DOHH2 (cell line): ENCODE data around the gene SAMHD1.

Source experiments
- H3F3A ChIP-seq: fragments of 200-600 bp; sonication (generic), shearing (Covaris generic); 2 replicates; pipeline ENCODE4 v1.6.0; 2016; ENCODE audit warnings: antibody characterized with exemption, mild to moderate bottlenecking; ENCODE audit not compliant: control insufficient read depth, insufficient read depth
- H3K27ac ChIP-seq: fragments of 200-600 bp; sonication (generic); 2 replicates; pipeline ENCODE4 v1.5.1; 2014; ENCODE audit warnings: low read depth, mild to moderate bottlenecking, low read length, moderate library complexity
- H3K27me3 ChIP-seq: fragments of 200-600 bp; sonication (generic); 2 replicates; pipeline ENCODE4 v1.6.1; 2014; ENCODE audit warnings: mild to moderate bottlenecking, low read length, mixed read lengths; ENCODE audit not compliant: control insufficient read depth
- H3K36me3 ChIP-seq: fragments of 200-600 bp; sonication (generic); 2 replicates; pipeline ENCODE4 v1.6.1; 2014; ENCODE audit warnings: mild to moderate bottlenecking, low read length, moderate library complexity, mixed read lengths; ENCODE audit not compliant: control insufficient read depth
- H3K4me1 ChIP-seq: fragments of 200-600 bp; sonication (generic); 2 replicates; pipeline ENCODE4 v1.6.1; 2014; ENCODE audit warnings: mild to moderate bottlenecking, low read length, mixed read lengths; ENCODE audit not compliant: control insufficient read depth
- H3K4me2 ChIP-seq: fragments of 200-600 bp; sonication (generic); 2 replicates; pipeline ENCODE4 v1.6.0; 2014; ENCODE audit warnings: mild to moderate bottlenecking, low read length, moderate library complexity
- H3K4me3 ChIP-seq: fragments of 200-600 bp; sonication (generic); 2 replicates; pipeline ENCODE4 v1.5.1; 2014; ENCODE audit warnings: mild to moderate bottlenecking, low read length, mixed read lengths
- H3K79me2 ChIP-seq: fragments of 200-600 bp; sonication (generic); 2 replicates; pipeline ENCODE4 v1.6.1; 2014; ENCODE audit warnings: mild to moderate bottlenecking, low read length, mixed read lengths; ENCODE audit not compliant: control insufficient read depth
- H3K9me2 ChIP-seq: fragments of 200-600 bp; sonication (generic); replicated peaks from 2 replicates; pipeline ENCODE4 v1.6.1; 2014; ENCODE audit warnings: mild to moderate bottlenecking, low read length, mixed read lengths; ENCODE audit not compliant: control insufficient read depth
- H3K9me3 ChIP-seq: fragments of 200-600 bp; sonication (generic); 2 replicates; pipeline ENCODE4 v1.6.1; 2014; ENCODE audit warnings: antibody characterized with exemption, low read length, mixed read lengths; ENCODE audit not compliant: control insufficient read depth, insufficient read depth
- H4K20me1 ChIP-seq: fragments of 200-600 bp; sonication (generic); 2 replicates; pipeline ENCODE4 v1.6.0; 2014; ENCODE audit warnings: low read depth, mild to moderate bottlenecking, antibody characterized with exemption, low read length, moderate library complexity; ENCODE audit not compliant: control insufficient read depth, insufficient read depth
- CTCF ChIP-seq: fragments of 200-600 bp; sonication (generic); IDR thresholded peaks from one replicate; pipeline ENCODE4 v1.5.1; 2014; ENCODE audit warnings: antibody characterized with exemption, mild to moderate bottlenecking, low read depth, low read length; ENCODE audit not compliant: poor library complexity, severe bottlenecking
- EZH2phosphoT487 ChIP-seq: fragments of 200-600 bp; sonication (generic); IDR thresholded peaks from 2 replicates; pipeline ENCODE4 v1.6.1; 2017; ENCODE audit warnings: borderline replicate concordance, mild to moderate bottlenecking, antibody characterized with exemption, low read length, moderate library complexity, mixed read lengths

The SAMHD1 gene

GRCh38 chr20:36866681-36867495 is 84.6 kb downstream of the SAMHD1 start:
- Histone ChIP-seq H3K4me3 (peak overlapping the region; percentile 19; the same call in 1 of the 2 replicates), H3K9me2 (no peaks in the 10 kb centered on the region), H3K4me1 (peaks cover 37% of the 10 kb centered on the region), H3K9me3 (no peaks in the 10 kb centered on the region), H3F3A (no peaks in the 10 kb centered on the region), H3K27ac (0 out of 2 replicates have a peak overlapping the region, but pooled peaks have one; percentile 11), H3K4me2 (peak overlapping the region; percentile 55), H3K36me3 (no peaks in the 10 kb centered on the region), H3K79me2 (peaks cover 6% of the 10 kb centered on the region), H4K20me1 (no peaks in the 10 kb centered on the region), H3K27me3 (peaks cover 8% of the 10 kb centered on the region; the same call in 1 of the 2 replicates)
- no peak for TF ChIP-seq CTCF
- no peak for TF ChIP-seq EZH2phosphoT487

DNA sequence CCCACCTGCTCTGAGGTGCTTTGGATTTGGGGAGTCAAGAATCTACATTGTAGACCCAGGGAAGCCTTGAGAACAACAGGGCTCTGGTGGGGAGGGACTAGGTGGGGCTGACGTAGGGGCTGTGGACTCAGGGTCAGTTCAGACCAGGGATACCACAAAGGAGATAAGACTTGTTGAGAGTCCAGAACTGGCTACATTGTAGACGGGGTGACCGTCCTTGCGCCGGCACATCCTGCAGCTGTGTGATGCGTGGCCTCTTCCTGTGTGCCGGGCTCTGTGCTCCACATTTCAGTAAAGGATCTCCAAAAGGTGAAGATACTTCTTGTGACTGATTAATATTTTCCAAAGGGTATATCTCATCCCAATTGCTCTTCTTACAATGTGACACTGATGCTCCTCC is 85.3 kb downstream of the SAMHD1 start:
- Histone ChIP-seq H3K4me3 (no peak overlapping the region), H3K27ac (no peak overlapping the region), H4K20me1 (no peaks in the 10 kb centered on the region), H3K79me2 (peaks cover 9% of the 10 kb centered on the region), H3K9me3 (no peaks in the 10 kb centered on the region), H3F3A (no peaks in the 10 kb centered on the region), H3K4me2 (peak overlapping the region; percentile 55), H3K27me3 (peaks cover 8% of the 10 kb centered on the region; the same call in 1 of the 2 replicates), H3K4me1 (peaks cover 40% of the 10 kb centered on the region), H3K9me2 (no peaks in the 10 kb centered on the region), H3K36me3 (no peaks in the 10 kb centered on the region)
- no peak for TF ChIP-seq EZH2phosphoT487
- TF ChIP-seq CTCF, result no peak

GRCh38 chr20:36865861-36866149 is 85.7 kb downstream of the SAMHD1 start:
- Histone ChIP-seq H4K20me1 (no peaks in the 10 kb centered on the region), H3K4me2 (no peak overlapping the region), H3K79me2 (peaks cover 9% of the 10 kb centered on the region), H3K9me2 (no peaks in the 10 kb centered on the region), H3K4me1 (peaks cover 40% of the 10 kb centered on the region), H3K36me3 (no peaks in the 10 kb centered on the region), H3K27me3 (peaks cover 8% of the 10 kb centered on the region; the same call in 1 of the 2 replicates), H3K4me3 (no peak overlapping the region), H3F3A (no peaks in the 10 kb centered on the region), H3K27ac (no peak overlapping the region), H3K9me3 (no peaks in the 10 kb centered on the region)
- TF ChIP-seq EZH2phosphoT487, result no peak
- no peak for TF ChIP-seq CTCF
